HG03460 (cell line): Measurements from ENCODE around the gene EID2B.

ENCODE experiments used
- ATAC-seq: cut with Tn5 transposase; IDR thresholded peaks from one replicate; pipeline ENCODE4 v1.9.1; 2021; ENCODE audit not compliant: unreplicated experiment

EID2B gene

GRCh38 chr19:39500543-39500942 is 32.1 kb downstream of the EID2B start:
- ATAC-seq, result no peak

DNA sequence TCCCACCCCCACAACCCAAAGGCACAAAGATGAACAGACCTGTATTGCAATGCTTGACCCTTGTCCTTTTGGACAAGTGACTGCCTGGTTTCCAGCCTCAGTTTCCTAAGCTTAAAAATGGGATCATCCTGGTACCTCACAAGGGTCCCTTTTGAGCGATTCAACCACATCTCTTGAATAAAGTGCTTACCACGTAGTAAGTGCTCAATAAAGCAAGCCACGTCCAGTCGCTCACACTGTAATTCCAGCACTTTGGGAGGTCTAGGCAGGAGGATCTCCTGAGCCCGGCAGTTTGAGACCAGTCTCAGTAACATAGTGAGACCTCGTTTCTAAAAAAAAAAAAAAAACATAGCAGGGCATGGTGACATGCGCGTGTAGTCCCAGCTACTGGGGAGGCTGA is 32.7 kb downstream of the EID2B start:
- no peak for ATAC-seq

DNA sequence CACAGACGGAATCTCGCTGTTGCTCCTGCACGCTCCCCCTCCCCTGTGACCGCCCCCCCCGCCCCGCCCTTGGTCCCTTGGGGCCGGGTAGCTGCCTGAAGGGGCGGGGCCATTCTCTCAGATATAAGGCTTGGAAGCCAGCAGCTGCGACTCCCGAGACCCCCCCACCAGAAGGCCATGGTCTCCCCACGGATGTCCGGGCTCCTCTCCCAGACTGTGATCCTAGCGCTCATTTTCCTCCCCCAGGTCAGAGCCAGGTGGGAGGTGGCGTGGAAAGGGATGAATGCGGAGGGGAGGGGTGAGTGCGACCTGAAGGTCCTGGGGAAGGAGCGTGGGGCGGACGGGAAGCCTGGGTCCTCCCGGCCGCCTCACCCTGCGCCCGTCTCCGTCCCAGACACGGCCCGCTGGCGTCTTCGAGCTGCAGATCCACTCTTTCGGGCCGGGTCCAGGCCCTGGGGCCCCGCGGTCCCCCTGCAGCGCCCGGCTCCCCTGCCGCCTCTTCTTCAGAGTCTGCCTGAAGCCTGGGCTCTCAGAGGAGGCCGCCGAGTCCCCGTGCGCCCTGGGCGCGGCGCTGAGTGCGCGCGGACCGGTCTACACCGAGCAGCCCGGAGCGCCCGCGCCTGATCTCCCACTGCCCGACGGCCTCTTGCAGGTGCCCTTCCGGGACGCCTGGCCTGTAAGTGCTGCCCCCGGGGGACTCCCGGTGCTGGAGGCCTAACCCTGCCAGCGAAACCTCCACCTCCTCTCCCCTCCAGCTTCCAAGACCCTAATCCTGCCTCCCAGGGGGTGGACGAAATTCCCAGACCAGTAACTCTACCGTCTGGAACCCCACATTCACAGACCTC is 33.6 kb downstream of the EID2B start, which contains the start of gene DLL3:
TSS of gene DLL3 (plus strand) at position 150 of the 845 bp plus-strand sequence. CDS start at position 178, 28 bp downstream.
- no peak for ATAC-seq

- ATAC-seq, result no peak
These were observed 34.5 kb downstream of the EID2B start for GRCh38 chr19:39497996-39498797.

GRCh38 chr19:39497701-39497995 is 35.0 kb downstream of the EID2B start:
- no peak for ATAC-seq

GRCh38 chr19:39496063-39496462 is 36.6 kb downstream of the EID2B start:
- no peak for ATAC-seq

GRCh38 chr19:39494661-39495060 is 38.0 kb downstream of the EID2B start:
- ATAC-seq, result no peak

DNA sequence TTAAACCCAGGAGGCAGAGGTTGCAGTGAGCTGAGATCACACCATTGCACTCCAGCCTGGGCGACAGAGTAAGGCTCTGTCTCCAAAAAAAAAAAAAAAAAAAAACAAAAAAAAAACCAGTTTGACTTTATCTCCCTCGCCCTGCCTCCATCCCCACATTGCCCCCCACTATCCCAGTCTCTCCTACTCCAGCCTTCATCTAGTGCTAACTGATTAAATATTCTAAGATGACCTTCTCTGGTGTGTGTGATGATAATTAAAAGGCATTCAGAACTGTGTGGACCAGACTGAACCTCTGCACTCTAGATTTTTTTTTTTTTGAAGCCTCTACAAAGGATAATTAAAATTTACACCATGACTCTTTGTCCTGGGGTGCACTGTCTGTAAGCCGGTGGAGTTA is 39.9 kb downstream of the EID2B start:
- no peak for ATAC-seq

DNA sequence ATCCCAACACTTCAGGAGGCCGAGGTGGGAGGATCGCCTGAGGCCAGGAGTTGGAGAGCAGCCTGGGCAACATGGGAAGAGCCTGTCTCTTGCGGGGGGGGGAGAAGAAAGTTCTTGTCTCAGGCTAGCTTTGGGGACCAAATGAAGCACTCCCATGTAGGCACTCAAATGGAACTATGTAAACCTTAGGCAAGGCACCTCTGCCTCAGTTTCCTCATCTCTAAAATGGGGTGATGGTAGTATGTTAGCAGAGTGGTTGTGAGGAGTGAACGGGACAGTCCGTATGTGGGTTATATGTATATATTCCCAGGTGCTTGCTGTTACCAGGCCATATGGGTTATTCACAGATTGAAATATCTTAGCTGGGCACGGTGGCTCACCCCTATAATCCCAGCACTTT is 40.4 kb downstream of the EID2B start:
- no peak for ATAC-seq

- ATAC-seq, result no peak
These were observed 42.9 kb downstream of the EID2B start for GRCh38 chr19:39489756-39490155.

- ATAC-seq, result no peak
These were observed 49.5 kb downstream of the EID2B start for GRCh38 chr19:39483141-39483540.

GRCh38 chr19:39481676-39482075 is 51.0 kb downstream of the EID2B start:
- no peak for ATAC-seq

- no peak for ATAC-seq
These were observed 51.5 kb downstream of the EID2B start for GRCh38 chr19:39481229-39481545.
